K562 (cell line): ENCODE data around the gene CNOT1. TPM values are rescaled to one million over a fixed set of nuclear protein-coding genes. Genes with fewer than 3 reads are reported as not detected.

Source experiments
- ATAC-seq: fragments of 200-7000 bp; cut with Tn5 transposase; 3 replicates; pipeline ENCODE4 v1.9.1; 2020; ENCODE audit warnings: moderate library complexity
- BruUV-seq: library from RNA; stranded (reverse); fragments of 400-500 nt; replicated peaks from 2 replicates; lab custom pipeline; 2021; lab: Mats Ljungman, UMichigan
- CTCF ChIA-PET: fragments of 300-600 bp; formaldehyde crosslinking; extraction: SDS; loops from one replicate; lab custom pipeline; 2021; ENCODE audit warnings: low intra/inter-chr PET ratio; lab: Yijun Ruan, JAX
- POLR2A ChIA-PET: fragments of 300-600, 350-650 bp; sonication (Branson Sonifier 250); formaldehyde crosslinking; extraction: SDS; loops from one replicate; lab custom pipeline; 2021; ENCODE audit warnings: antibody characterized with exemption, inconsistent platforms; lab: Yijun Ruan, JAX
- DNase-seq, 4 experiments: peaks; one replicate each; pipeline versions ENCODE4 v3.0.0 to v3.0.0-alpha.2; 2011 to 2018; ENCODE audit warnings: low spot score in 3 of 4, mixed read lengths in 3 of 4; ENCODE audit errors: extremely low read depth in 1 of 4
- FAIRE-seq: peaks from 2 replicates; lab custom pipeline; 2011; peaks lifted over from hg19 to GRCh38; lab: Jason Lieb, UNC
- H2AFZ ChIP-seq: 2 replicates; pipeline ENCODE4 v1.6.0; 2011; ENCODE audit warnings: low read depth, low read length, control low read depth, inconsistent platforms
- H3K27ac ChIP-seq: fragments of 200-600 bp; 3 replicates; pipeline ENCODE4 v1.8.0; 2011; ENCODE audit warnings: low read depth, mild to moderate bottlenecking, control low read depth, inconsistent platforms, low read length, moderate library complexity, mixed read lengths; ENCODE audit errors: extremely low read depth
- H3K27me3 ChIP-seq, 2 experiments: fragments of 300-600 bp in 1 of 2; 2 replicates in 1 of 2; 3 replicates in 1 of 2; pipeline versions ENCODE4 v1.6.0 to v1.8.0; 2011; ENCODE audit warnings: inconsistent platforms in 2 of 2, low read length in 2 of 2, mild to moderate bottlenecking in 1 of 2, mixed read lengths in 1 of 2, moderate library complexity in 1 of 2; ENCODE audit not compliant: control insufficient read depth in 2 of 2, insufficient read depth in 2 of 2
- H3K36me3 ChIP-seq: fragments of 300-600 bp; 3 replicates; pipeline ENCODE4 v1.8.0; 2011; ENCODE audit warnings: mild to moderate bottlenecking, low read length, inconsistent platforms; ENCODE audit not compliant: control insufficient read depth, insufficient read depth
- H3K4me1 ChIP-seq, 2 experiments: fragments of 200-600 bp in 1 of 2; replicated peaks in 1 of 2; 2 replicates in 1 of 2; 3 replicates in 1 of 2; pipeline versions ENCODE4 v1.5.1 to v1.8.0; 2011; ENCODE audit warnings: inconsistent platforms in 2 of 2, low read length in 2 of 2, mild to moderate bottlenecking in 1 of 2, mixed read lengths in 1 of 2, moderate library complexity in 1 of 2; ENCODE audit not compliant: control insufficient read depth in 2 of 2, insufficient read depth in 2 of 2
- H3K4me2 ChIP-seq: 2 replicates; pipeline ENCODE4 v1.6.1; 2011; ENCODE audit warnings: low read length, control low read depth, inconsistent platforms, mixed read lengths; ENCODE audit not compliant: insufficient read depth
- H3K4me3 ChIP-seq: fragments of 200-600 bp; sonication (generic), shearing (Covaris generic); 2 replicates; pipeline ENCODE4 v1.5.1; 2016; ENCODE audit warnings: control low read depth, inconsistent platforms
- H3K79me2 ChIP-seq: fragments of 200-600 bp; 3 replicates; pipeline ENCODE4 v1.8.0; 2011; ENCODE audit warnings: low read length, inconsistent platforms; ENCODE audit not compliant: control insufficient read depth, insufficient read depth
- H3K9ac ChIP-seq, 2 experiments: 2 replicates each; pipeline versions ENCODE4 v1.6.0 to v1.6.1; 2011; ENCODE audit warnings: low read depth in 2 of 2, low read length in 2 of 2, control low read depth in 1 of 2, inconsistent platforms in 1 of 2, mild to moderate bottlenecking in 1 of 2, mixed read lengths in 1 of 2; ENCODE audit not compliant: insufficient read depth in 1 of 2
- H3K9me1 ChIP-seq: one replicate; pipeline ENCODE4 v1.6.0; 2011; ENCODE audit warnings: inconsistent platforms, mild to moderate bottlenecking, low read length, moderate library complexity; ENCODE audit not compliant: control insufficient read depth, insufficient read depth
- H3K9me3 ChIP-seq: replicated peaks from 2 replicates; pipeline ENCODE4 v1.5.1; 2011; ENCODE audit warnings: low read depth, low read length, inconsistent platforms; ENCODE audit not compliant: control insufficient read depth, insufficient read depth
- H4K20me1 ChIP-seq: replicated peaks from 2 replicates; pipeline ENCODE4 v1.6.1; 2011; ENCODE audit warnings: low read length, inconsistent platforms, mixed read lengths; ENCODE audit not compliant: control insufficient read depth, insufficient read depth
- BRCA1 ChIP-seq, 2 experiments: fragments of 450-650 bp in 1 of 2; sonication (generic) in 1 of 2; formaldehyde crosslinking in 1 of 2; IDR thresholded peaks; 2 replicates each; pipeline versions ENCODE4 v1.5.0 to v1.6.1; 2017 to 2020; ENCODE audit warnings: mild to moderate bottlenecking in 1 of 2, missing genetic modification reagents in 1 of 2
- KHSRP ChIP-seq: fragments of 450-650 bp; IDR thresholded peaks from 2 replicates; pipeline ENCODE4 v1.6.1; 2017
- POLR2A ChIP-seq: fragments of 450-650 bp; conservative IDR thresholded peaks from 2 replicates; pipeline ENCODE4 v1.6.1; 2016
- SMAD4 ChIP-seq: fragments of 250-450 bp; sonication (Bioruptor Pico); conservative IDR thresholded peaks from 2 replicates; pipeline ENCODE4 v1.8.0; 2021; ENCODE audit warnings: inconsistent platforms, mild to moderate bottlenecking, moderate library complexity
- SOX6 ChIP-seq: fragments of 450-650 bp; IDR thresholded peaks from 2 replicates; pipeline ENCODE4 v1.6.1; 2014; ENCODE audit warnings: mild to moderate bottlenecking
- TCFL5 ChIP-seq: fragments of 250-450 bp; sonication (Bioruptor Pico); conservative IDR thresholded peaks from 2 replicates; pipeline ENCODE4 v1.6.1; 2021; ENCODE audit warnings: mild to moderate bottlenecking, moderate library complexity, matching md5 sums
- TEAD4 ChIP-seq, 2 experiments: sonication (generic) in 1 of 2; formaldehyde crosslinking in 1 of 2; IDR thresholded peaks; 2 replicates each; pipeline versions ENCODE4 v1.6.1 to v1.8.0; 2012 to 2022; ENCODE audit warnings: borderline replicate concordance in 1 of 2, inconsistent platforms in 1 of 2, low read length in 1 of 2, mild to moderate bottlenecking in 1 of 2, missing genetic modification reagents in 1 of 2
- TRIM28 ChIP-seq: fragments of 450-650 bp; IDR thresholded peaks from 2 replicates; pipeline ENCODE4 v1.6.1; 2017
- ZBED1 ChIP-seq: IDR thresholded peaks from 2 replicates; pipeline ENCODE4 v1.6.1; 2014
- ZBTB11 ChIP-seq, 3 experiments: fragments of 200-800 bp in 1 of 3; fragments of 250-450 bp in 1 of 3; fragments of 450-650 bp in 1 of 3; sonication (Bioruptor Pico) in 1 of 3; sonication (Bioruptor generic) in 1 of 3; formaldehyde crosslinking in 1 of 3; IDR thresholded peaks; 2 replicates each; pipeline versions ENCODE4 v1.6.1 to v1.8.0; 2016 to 2022; ENCODE audit warnings: mild to moderate bottlenecking in 2 of 3, missing genetic modification characterization in 2 of 3, missing compliant biosample characterization in 1 of 3, moderate library complexity in 1 of 3
- ZNF239 ChIP-seq: fragments of 250-450 bp; sonication (Bioruptor Pico); IDR thresholded peaks from 2 replicates; pipeline ENCODE4 v1.4.0; 2020; ENCODE audit warnings: mild to moderate bottlenecking
- ZNF436 ChIP-seq: fragments of 250-450, 450-650 bp; sonication (Bioruptor Pico); formaldehyde crosslinking; IDR thresholded peaks from 2 replicates; pipeline ENCODE4 v1.7.0; 2020; ENCODE audit warnings: mild to moderate bottlenecking
- ZNF764 ChIP-seq: fragments of 250-450 bp; sonication (Bioruptor Pico); IDR thresholded peaks from 2 replicates; pipeline ENCODE4 v1.4.0; 2020; ENCODE audit warnings: low read depth, mild to moderate bottlenecking, moderate library complexity
- WGBS: fragments of 100-300 bp; shearing (Covaris generic); methylation state at CpG from one replicate; pipeline ENCODE4 v1.1.6; 2016; ENCODE audit warnings: low coverage, mixed read lengths; ENCODE audit not compliant: insufficient coverage; ENCODE audit errors: missing lambda C conversion rate; 5-methylcytosine and 5-hydroxymethylcytosine counted together
- in situ Hi-C: fragments of 300-500 bp; cut with MboI; formaldehyde crosslinking; loops from 4 replicates; pipeline ENCODE4 v1.15.0; 2018; ENCODE audit warnings: inconsistent platforms, mixed read lengths
- intact Hi-C: fragments of 100-400 bp; cut with micrococcal nuclease; formaldehyde crosslinking; loops from 2 replicates; pipeline ENCODE4 v1.14.2; 2022
- polyA plus RNA-seq, 8 experiments: library from polyadenylated mRNA; depleted of rRNA in 4 of 8; stranded (reverse) in 5 of 8; unstranded in 3 of 8; fragments of >200 nt; fragmentation: Nextera tagmentation in 2 of 8; fragmentation: Illumina TruSeq in 1 of 8; extraction: Ambion mirVana in 2 of 8; extraction: Trizol in 1 of 8; gene quantifications; 2 replicates each; pipeline versions ENCODE4 v1.2.1 to v1.2.3, GENCODE V29; 2011 to 2014; ENCODE audit warnings: inconsistent platforms in 1 of 8, missing spikeins in 1 of 8
- total RNA-seq, 7 experiments: library from RNA; depleted of rRNA in 6 of 7; stranded (reverse); fragments of >200 nt in 6 of 7; fragmentation: Illumina TruSeq in 2 of 7; extraction: Trizol in 2 of 7; gene quantifications; 2 replicates each; pipeline versions ENCODE4 v1.2.1 to v1.2.3, GENCODE V29; 2011 to 2021; ENCODE audit warnings: low replicate concordance in 1 of 7

The CNOT1 gene
- total and polyA plus RNA-seq, 9 of the 15 experiments (the other 6 are each of a cell fraction or from before 2014, with no cell fraction given) = 110 to 270 (median 220) TPM

- Histone ChIP-seq H3K9ac (peak overlapping the region in 1 of 2 experiments; percentile 3; a peak in 1 of 4 replicates), H3K9me1 (no peaks in the 10 kb centered on the region), H3K9me3 (no peaks in the 10 kb centered on the region), H3K4me3 (no peak overlapping the region), H3K27ac (no peak overlapping the region), H4K20me1 (no peaks in the 10 kb centered on the region; the same call in 1 of the 2 replicates), H2AFZ (no peak overlapping the region), H3K4me1 (peaks cover 0 to 39% of the 10 kb centered on the region in 2 experiments; a peak in 3 of 5 replicates), H3K79me2 (peaks cover 13% of the 10 kb centered on the region), H3K36me3 (no peaks in the 10 kb centered on the region), H3K4me2 (no peak overlapping the region), H3K27me3 (no peaks in the 10 kb centered on the region)
- intact Hi-C loops (no loop called here), in situ Hi-C loops (no loop called here)
- no peak for FAIRE-seq
- WGBS = 74% methylated on average over 12 of the region's 18 CpGs
- ATAC-seq = no peak
- BruUV-seq = no TSS peak
- no peak for DNase-seq
- ChIA-PET CTCF (no interaction called here), POLR2A (interaction anchor here (0.6 kb wide), 1 partner anchor 11 kb away, joined by 4 read pairs; no protein-coding TSS in a partner anchor)
- TF ChIP-seq KHSRP (no peak), POLR2A (no peak), SMAD4 (CRISPR knock-in tag) (no peak), ZNF764 (no peak), BRCA1 (IDR thresholded peaks at IDR 0.05) (no peak), BRCA1 (CRISPR knock-in tag; IDR thresholded peaks at IDR 0.05) (no peak), TEAD4 (IDR thresholded peaks at IDR 0.05; ENCODE audit: low read length) (no peak), TEAD4 (CRISPR knock-in tag; IDR thresholded peaks at IDR 0.05; ENCODE audit: borderline replicate concordance) (no peak), TRIM28 (no peak), ZBTB11 (CRISPR knock-in tag; IDR thresholded peaks at IDR 0.05) (no peak), ZBED1 (no peak), TCFL5 (CRISPR knock-in tag) (no peak), ZNF239 (CRISPR knock-in tag) (no peak), ZNF436 (CRISPR knock-in tag) (no peak), SOX6 (no peak)
These were observed 119.4 kb downstream of the CNOT1 start for GRCh38 chr16:58510097-58510775.
